ENCODE data around the gene LSP1.

LSP1 gene

GRCh38 chr11:1851468-1852180, 1.3 kb upstream of the LSP1 start:
- no peak for DNase-seq

GRCh38 chr11:1852271-1852876, 510 bp upstream of the LSP1 start:
- no peak for DNase-seq

- peak; percentile 53 for DNase-seq
These were observed 670 bp downstream of the LSP1 start for GRCh38 chr11:1853376-1854131.

- DNase-seq: peak; percentile 45
These were observed 1.5 kb downstream of the LSP1 start for GRCh38 chr11:1854132-1854948.

GRCh38 chr11:1854949-1855885, 2.3 kb downstream of the LSP1 start:
- DNase-seq: peak; percentile 73

- DNase-seq: no peak
These were observed 3.0 kb downstream of the LSP1 start for GRCh38 chr11:1855886-1856265.

GRCh38 chr11:1856306-1857005, 3.6 kb downstream of the LSP1 start:
- no peak for DNase-seq

- DNase-seq: no peak
These were observed 4.2 kb downstream of the LSP1 start for GRCh38 chr11:1857064-1857463.

- DNase-seq: no peak
These were observed 5.3 kb downstream of the LSP1 start for GRCh38 chr11:1858154-1858553.

GRCh38 chr11:1858576-1858975, 5.7 kb downstream of the LSP1 start:
- DNase-seq: no peak

GRCh38 chr11:1859004-1859403, 6.1 kb downstream of the LSP1 start:
- no peak for DNase-seq

- no peak for DNase-seq
These were observed 7.2 kb downstream of the LSP1 start for GRCh38 chr11:1860108-1860507.

- no peak for DNase-seq
These were observed 8.8 kb downstream of the LSP1 start for GRCh38 chr11:1861435-1862411.

- no peak for DNase-seq
These were observed 9.9 kb downstream of the LSP1 start for GRCh38 chr11:1862588-1863351.

GRCh38 chr11:1863352-1864216, 10.7 kb downstream of the LSP1 start:
- no peak for DNase-seq

GRCh38 chr11:1864231-1864630, 11.3 kb downstream of the LSP1 start:
- no peak for DNase-seq

- no peak for DNase-seq
These were observed 12.2 kb downstream of the LSP1 start for GRCh38 chr11:1864831-1865665.

Measured in stimulated activated CD8-positive, alpha-beta memory T cell treated with anti-CD3 and anti-CD28 coated beads, Interleukin-4, amount 100 ng/mL, for 48 hours (primary cell).